GM10847 (cell line): Measurements from ENCODE around the gene ABHD16A.

Experiments used
- POLR2A ChIP-seq: IDR thresholded peaks from 2 replicates; pipeline ENCODE4 v1.6.1; 2011; ENCODE audit not compliant: insufficient read length; ENCODE audit errors: extremely low read depth

Gene ABHD16A

DNA sequence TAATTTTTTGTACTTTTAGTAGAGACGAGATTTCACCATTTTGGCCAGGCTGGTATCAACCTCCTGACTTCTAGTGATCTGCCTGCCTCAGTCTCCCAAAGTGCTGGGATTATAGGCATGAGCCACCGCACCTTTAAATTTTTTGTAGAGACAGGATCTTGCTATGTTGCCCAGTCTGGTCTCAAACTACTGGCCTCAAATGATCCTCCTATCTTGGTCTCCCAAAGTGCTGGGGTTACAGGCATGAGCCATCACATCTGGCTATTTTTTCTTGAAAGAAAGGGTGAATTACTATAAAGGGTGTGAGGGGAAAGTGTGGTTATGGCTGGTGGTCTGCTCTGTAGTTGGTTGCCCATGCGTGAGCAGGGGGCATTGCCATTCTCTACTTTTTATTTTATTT lies 5.1 kb upstream of the ABHD16A start:
- TF ChIP-seq POLR2A = no peak

DNA sequence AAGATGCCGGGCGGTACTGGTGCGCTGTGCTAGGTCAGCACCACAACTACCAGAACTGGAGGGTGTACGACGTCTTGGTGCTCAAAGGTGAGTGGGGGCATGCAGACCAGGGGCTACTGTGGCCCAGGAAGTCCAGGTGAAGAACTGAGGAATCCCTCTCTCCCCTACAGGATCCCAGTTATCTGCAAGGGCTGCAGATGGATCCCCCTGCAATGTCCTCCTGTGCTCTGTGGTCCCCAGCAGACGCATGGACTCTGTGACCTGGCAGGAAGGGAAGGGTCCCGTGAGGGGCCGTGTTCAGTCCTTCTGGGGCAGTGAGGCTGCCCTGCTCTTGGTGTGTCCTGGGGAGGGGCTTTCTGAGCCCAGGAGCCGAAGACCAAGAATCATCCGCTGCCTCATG lies 4.6 kb upstream of the ABHD16A start:
- TF ChIP-seq POLR2A = no peak

DNA sequence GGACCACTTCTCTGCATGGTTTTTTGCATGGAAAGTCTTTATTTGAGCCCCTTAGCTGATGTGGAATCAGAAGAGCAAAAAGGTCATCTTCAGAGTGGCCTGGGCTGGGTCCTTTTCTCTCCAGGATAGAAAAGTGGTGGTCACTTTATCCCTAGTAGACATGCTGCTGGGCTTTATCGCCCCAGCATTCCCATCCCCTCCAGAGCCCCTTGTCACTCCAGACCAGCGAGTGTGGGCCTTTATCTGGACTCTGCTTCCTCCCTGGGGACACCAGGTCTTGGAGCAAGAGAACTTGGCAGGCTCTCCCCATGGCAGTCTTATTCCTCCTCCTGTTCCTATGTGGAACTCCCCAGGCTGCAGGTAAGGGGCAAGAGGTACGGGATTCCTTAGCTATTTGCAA lies 3.5 kb upstream of the ABHD16A start, which contains the start of gene LY6G6F:
TSS of gene LY6G6F (plus strand) at position 268 of the 400 bp plus-strand sequence. CDS start at position 309, 41 bp downstream.
- no peak for TF ChIP-seq POLR2A

DNA sequence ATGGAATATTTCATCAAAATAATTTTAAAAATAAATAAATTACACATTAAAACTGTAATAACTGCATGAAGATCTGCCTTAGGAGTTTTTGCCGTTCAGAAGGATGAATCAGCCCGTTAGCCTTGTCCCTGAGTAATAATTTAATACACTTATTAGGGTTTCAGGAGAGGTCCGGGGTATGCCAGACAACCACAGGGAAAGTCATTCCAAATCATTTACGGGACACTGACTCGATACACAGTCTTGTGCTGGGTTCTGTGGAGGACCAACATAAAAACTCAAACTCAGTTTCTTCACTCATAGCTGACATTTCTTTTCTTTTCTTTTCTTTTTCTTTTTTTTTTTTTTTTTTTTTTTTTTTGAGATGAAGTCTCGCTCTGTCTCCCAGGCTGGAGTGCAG lies 2.8 kb upstream of the ABHD16A start:
- TF ChIP-seq POLR2A = no peak

DNA sequence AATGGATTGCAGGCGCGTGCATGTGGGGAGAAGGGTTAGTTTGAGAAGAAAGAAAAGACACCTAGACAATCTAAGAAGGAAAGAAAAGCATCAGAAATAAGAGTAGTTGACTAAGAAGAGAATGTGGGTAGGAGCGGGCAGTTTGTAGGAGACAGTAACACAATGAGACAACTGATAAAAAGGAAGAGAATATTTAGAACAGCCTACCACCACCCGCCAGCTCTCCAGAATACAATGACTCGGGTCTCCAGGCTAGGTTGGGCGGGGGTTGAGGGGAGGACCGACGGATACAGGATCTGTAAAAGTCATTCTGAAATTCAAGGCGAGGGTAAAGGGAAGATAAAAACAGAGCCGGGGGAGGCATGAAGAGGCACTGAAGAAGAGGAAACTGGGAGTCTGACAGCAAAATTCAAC lies 712 bp downstream of the ABHD16A start:
- TF ChIP-seq POLR2A = no peak

GRCh38 chr6:31701666-31702404 lies 1.3 kb downstream of the ABHD16A start:
- no peak for TF ChIP-seq POLR2A

GRCh38 chr6:31700740-31701401 lies 2.3 kb downstream of the ABHD16A start:
- TF ChIP-seq POLR2A = no peak

DNA sequence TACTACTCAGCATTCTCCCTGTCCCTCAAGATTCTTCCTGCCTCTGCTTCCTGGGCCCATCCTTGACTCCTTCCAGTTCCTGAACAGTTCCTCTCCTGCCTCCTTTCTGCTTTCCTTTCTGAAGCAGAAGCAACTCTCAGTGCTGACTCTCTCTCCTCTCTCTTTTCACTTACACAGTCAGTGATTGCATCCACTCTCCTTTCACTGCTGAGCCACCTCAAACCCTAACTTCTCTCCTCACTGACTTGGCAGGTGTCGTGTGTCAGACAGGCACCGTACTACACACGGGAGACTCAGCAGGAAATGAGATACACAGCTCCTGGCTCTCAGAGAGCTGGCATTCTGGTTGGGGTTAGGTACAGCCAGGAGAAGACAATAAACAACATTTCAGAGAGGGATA lies 5.6 kb downstream of the ABHD16A start:
- TF ChIP-seq POLR2A = no peak

DNA sequence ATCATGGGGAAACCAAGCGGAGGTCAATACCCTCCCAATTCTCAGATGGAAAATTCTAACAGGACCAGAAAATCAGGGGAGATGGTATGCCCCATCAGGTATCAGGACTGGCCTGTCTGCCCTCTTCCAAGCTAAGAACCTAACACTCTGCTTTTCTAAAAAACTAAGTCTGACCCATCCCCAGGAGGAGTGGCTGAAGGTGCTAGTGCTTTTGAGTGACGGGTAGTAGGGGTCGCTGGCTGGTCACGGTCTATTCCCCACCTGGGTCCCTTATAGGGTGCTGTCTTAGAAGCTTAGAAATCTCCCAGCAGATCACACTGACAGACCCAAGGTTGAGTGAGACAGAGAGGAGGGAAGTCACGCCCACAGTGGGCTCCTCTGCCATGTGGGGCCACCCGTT lies 9.6 kb downstream of the ABHD16A start:
- TF ChIP-seq POLR2A = no peak

- TF ChIP-seq POLR2A = no peak
Observed at GRCh38 chr6:31692886-31693285, 10.2 kb downstream of the ABHD16A start.

GRCh38 chr6:31692353-31692752 lies 10.8 kb downstream of the ABHD16A start:
- TF ChIP-seq POLR2A = no peak

DNA sequence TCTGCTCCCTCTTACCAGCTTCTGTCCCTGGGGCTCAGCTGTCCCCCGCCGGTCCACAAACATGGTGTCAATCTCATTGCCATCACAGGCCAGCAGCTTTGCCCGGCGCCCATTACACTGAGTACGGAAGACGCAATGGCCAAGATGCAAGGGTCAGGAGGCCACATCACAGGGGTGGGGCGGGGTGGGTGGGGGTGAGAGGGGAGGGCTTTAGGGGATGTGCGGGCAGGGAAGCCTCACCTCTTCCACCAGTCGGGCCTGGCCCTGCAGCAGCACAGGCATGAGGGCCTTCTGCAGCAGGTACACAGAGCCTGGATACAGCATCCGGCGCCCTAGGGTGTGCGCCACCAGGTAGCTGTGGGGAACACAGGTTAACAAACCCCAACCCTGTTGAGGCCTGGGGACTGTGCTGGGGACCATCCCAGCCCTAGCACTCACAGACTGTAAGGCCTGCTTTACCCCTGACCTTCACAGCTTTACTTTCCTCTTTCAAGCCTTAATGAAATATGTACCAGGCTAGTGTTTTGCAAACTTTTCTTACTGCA lies 11.5 kb downstream of the ABHD16A start:
- no peak for TF ChIP-seq POLR2A

DNA sequence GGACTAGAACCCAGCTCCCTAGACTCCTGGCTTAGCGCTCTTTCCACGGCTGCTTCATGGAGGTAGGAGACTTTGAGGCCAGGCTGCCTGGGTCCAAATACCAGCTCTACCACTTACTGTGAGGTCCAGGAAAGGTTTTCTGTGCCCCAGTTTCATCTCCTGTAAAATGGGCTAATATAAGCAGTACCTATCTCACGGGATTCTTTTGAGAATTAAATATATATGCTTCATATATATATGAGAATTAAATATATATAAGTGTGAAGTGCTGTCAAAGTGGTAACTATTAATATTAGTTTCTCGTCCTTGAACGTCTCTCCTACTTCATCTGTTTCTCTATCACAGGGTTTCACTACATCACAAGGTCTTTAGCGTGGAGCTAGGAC lies 12.1 kb downstream of the ABHD16A start:
- TF ChIP-seq POLR2A = no peak

- TF ChIP-seq POLR2A = no peak
Observed at GRCh38 chr6:31690231-31691077, 12.7 kb downstream of the ABHD16A start.
